ENCODE results near the gene ZBTB44. TPM values are rescaled to one million over a fixed set of nuclear protein-coding genes. Genes with fewer than 3 reads are reported as not detected.

ZBTB44 gene
- total RNA-seq, 1 experiment from 2014 or later = 37.1 TPM

- Histone ChIP-seq H3K36me3 (replicated peaks; ENCODE audit: control insufficient read depth, insufficient read depth, low read length) (no peaks in the 10 kb centered on the region; the same call in 1 of the 2 replicates), H3K27me3 (ENCODE audit: control insufficient read depth, insufficient read depth, low read length) (no peaks in the 10 kb centered on the region), H3K4me3 (ENCODE audit: insufficient read depth, low read depth, low read length) (no peak overlapping the region)
- peak; percentile 45 for DNase-seq
Measured at GRCh38 chr11:130209954-130210854, 104.5 kb downstream of the ZBTB44 start.

GRCh38 chr11:130209128-130209932, 105.4 kb downstream of the ZBTB44 start:
- Histone ChIP-seq H3K36me3 (replicated peaks; ENCODE audit: control insufficient read depth, insufficient read depth, low read length) (no peaks in the 10 kb centered on the region; the same call in 1 of the 2 replicates), H3K27me3 (ENCODE audit: control insufficient read depth, insufficient read depth, low read length) (no peaks in the 10 kb centered on the region), H3K4me3 (ENCODE audit: insufficient read depth, low read depth, low read length) (no peak overlapping the region)
- peak; percentile 49 for DNase-seq

- no peak overlapping the region for H3K4me3 ChIP-seq (ENCODE audit: insufficient read depth, low read depth, low read length)
- H3K27me3 ChIP-seq (ENCODE audit: control insufficient read depth, insufficient read depth, low read length) = no peaks in the 10 kb centered on the region
- H3K36me3 ChIP-seq (replicated peaks; ENCODE audit: control insufficient read depth, insufficient read depth, low read length) = no peaks in the 10 kb centered on the region; the same call in 1 of the 2 replicates
- DNase-seq = peak; percentile 41
Measured at GRCh38 chr11:130208241-130209127, 106.2 kb downstream of the ZBTB44 start.

GRCh38 chr11:130206141-130206540, 108.6 kb downstream of the ZBTB44 start:
- Histone ChIP-seq H3K27me3 (ENCODE audit: control insufficient read depth, insufficient read depth, low read length) (no peaks in the 10 kb centered on the region), H3K36me3 (replicated peaks; ENCODE audit: control insufficient read depth, insufficient read depth, low read length) (no peaks in the 10 kb centered on the region; the same call in 1 of the 2 replicates)
- DNase-seq = peak; percentile 44

GRCh38 chr11:130204703-130205095, 110.0 kb downstream of the ZBTB44 start:
- no peaks in the 10 kb centered on the region; the same call in none of the 2 replicates for H3K36me3 ChIP-seq (replicated peaks; ENCODE audit: control insufficient read depth, insufficient read depth, low read length)
- DNase-seq = peak; percentile 26
- no peaks in the 10 kb centered on the region for H3K27me3 ChIP-seq (ENCODE audit: control insufficient read depth, insufficient read depth, low read length)
- H3K4me3 ChIP-seq (ENCODE audit: insufficient read depth, low read depth, low read length) = no peak overlapping the region

More at GRCh38 chr11:130206141-130206540, 108.6 kb downstream of the ZBTB44 start:
- H3K4me3 ChIP-seq (ENCODE audit: insufficient read depth, low read depth, low read length) = no peak overlapping the region

- DNase-seq = peak; percentile 22
- Histone ChIP-seq H3K36me3 (replicated peaks; ENCODE audit: control insufficient read depth, insufficient read depth, low read length) (no peaks in the 10 kb centered on the region; the same call in none of the 2 replicates), H3K4me3 (ENCODE audit: insufficient read depth, low read depth, low read length) (no peak overlapping the region), H3K27me3 (ENCODE audit: control insufficient read depth, insufficient read depth, low read length) (no peaks in the 10 kb centered on the region)
Measured at GRCh38 chr11:130203766-130204702, 110.7 kb downstream of the ZBTB44 start.

GRCh38 chr11:130202818-130203689, 111.7 kb downstream of the ZBTB44 start:
- Histone ChIP-seq H3K36me3 (replicated peaks; ENCODE audit: control insufficient read depth, insufficient read depth, low read length) (no peaks in the 10 kb centered on the region; the same call in 1 of the 2 replicates), H3K27me3 (ENCODE audit: control insufficient read depth, insufficient read depth, low read length) (no peaks in the 10 kb centered on the region), H3K4me3 (ENCODE audit: insufficient read depth, low read depth, low read length) (no peak overlapping the region)
- peak; percentile 26 for DNase-seq

GRCh38 chr11:130202009-130202817, 112.5 kb downstream of the ZBTB44 start:
- Histone ChIP-seq H3K36me3 (replicated peaks; ENCODE audit: control insufficient read depth, insufficient read depth, low read length) (no peaks in the 10 kb centered on the region; the same call in 1 of the 2 replicates), H3K4me3 (ENCODE audit: insufficient read depth, low read depth, low read length) (no peak overlapping the region), H3K27me3 (ENCODE audit: control insufficient read depth, insufficient read depth, low read length) (no peaks in the 10 kb centered on the region)
- no peak for DNase-seq

GRCh38 chr11:130201026-130201425, 113.7 kb downstream of the ZBTB44 start:
- DNase-seq = no peak
- Histone ChIP-seq H3K36me3 (replicated peaks; ENCODE audit: control insufficient read depth, insufficient read depth, low read length) (no peaks in the 10 kb centered on the region; the same call in 1 of the 2 replicates), H3K27me3 (ENCODE audit: control insufficient read depth, insufficient read depth, low read length) (no peaks in the 10 kb centered on the region), H3K4me3 (ENCODE audit: insufficient read depth, low read depth, low read length) (no peak overlapping the region)

GRCh38 chr11:130199792-130200191, 114.9 kb downstream of the ZBTB44 start:
- Histone ChIP-seq H3K4me3 (ENCODE audit: insufficient read depth, low read depth, low read length) (no peak overlapping the region), H3K27me3 (ENCODE audit: control insufficient read depth, insufficient read depth, low read length) (no peaks in the 10 kb centered on the region), H3K36me3 (replicated peaks; ENCODE audit: control insufficient read depth, insufficient read depth, low read length) (no peaks in the 10 kb centered on the region; the same call in none of the 2 replicates)
- no peak for DNase-seq

- H3K27me3 ChIP-seq (ENCODE audit: control insufficient read depth, insufficient read depth, low read length) = no peaks in the 10 kb centered on the region
- H3K4me3 ChIP-seq (ENCODE audit: insufficient read depth, low read depth, low read length) = no peak overlapping the region
- H3K36me3 ChIP-seq (replicated peaks; ENCODE audit: control insufficient read depth, insufficient read depth, low read length) = no peaks in the 10 kb centered on the region; the same call in none of the 2 replicates
- no peak for DNase-seq
Measured at GRCh38 chr11:130198964-130199363, 115.8 kb downstream of the ZBTB44 start.

GRCh38 chr11:130198292-130198691, 116.4 kb downstream of the ZBTB44 start:
- Histone ChIP-seq H3K36me3 (replicated peaks; ENCODE audit: control insufficient read depth, insufficient read depth, low read length) (no peaks in the 10 kb centered on the region; the same call in none of the 2 replicates), H3K4me3 (ENCODE audit: insufficient read depth, low read depth, low read length) (no peak overlapping the region), H3K27me3 (ENCODE audit: control insufficient read depth, insufficient read depth, low read length) (no peaks in the 10 kb centered on the region)
- no peak for DNase-seq
